A549 (cell line): ENCODE data around the gene SETD4. TPM values are rescaled to one million over a fixed set of nuclear protein-coding genes. Genes with fewer than 3 reads are reported as not detected.

Experiments used
- ATAC-seq, 2 experiments: fragments of 200-7000 bp in 1 of 2; fragments of >200 bp in 1 of 2; cut with Nextera tagmentation in 1 of 2; cut with Tn5 transposase in 1 of 2; 3 replicates each; pipeline versions ENCODE4 v1.8.0 to v1.9.1; 2018 to 2020; ENCODE audit warnings: mild to moderate bottlenecking in 1 of 2, moderate library complexity in 1 of 2
- CTCF ChIA-PET: fragments of 300-600 bp; sonication (Branson Sonifier 250); formaldehyde crosslinking; extraction: SDS; loops from one replicate; lab custom pipeline; 2021; ENCODE audit warnings: antibody characterized with exemption, inconsistent platforms; lab: Yijun Ruan, JAX
- POLR2A ChIA-PET: fragments of 350-600 bp; formaldehyde crosslinking; extraction: SDS; loops from one replicate; lab custom pipeline; 2021; ENCODE audit warnings: antibody characterized with exemption, inconsistent platforms; lab: Yijun Ruan, JAX
- DNase-seq, 2 experiments: peaks; one replicate each; pipeline versions ENCODE4 v3.0.0 to v3.0.0-alpha.2; 2011 to 2016; ENCODE audit warnings: low read depth in 1 of 2, low spot score in 1 of 2
- FAIRE-seq: peaks from 2 replicates; lab custom pipeline; 2011; peaks lifted over from hg19 to GRCh38; lab: Jason Lieb, UNC
- H3K27ac ChIP-seq, 2 experiments: fragments of >200 bp; sonication (Bioruptor Twin); formaldehyde crosslinking; 3 replicates each; pipeline ENCODE4 v1.5.1; 2016 to 2017
- H3K4me1 ChIP-seq: fragments of >200 bp; sonication (Bioruptor Twin); formaldehyde crosslinking; 3 replicates; pipeline ENCODE4 v1.6.1; 2016
- H3K4me2 ChIP-seq: fragments of >200 bp; sonication (Bioruptor Twin); formaldehyde crosslinking; 3 replicates; pipeline ENCODE4 v1.6.1; 2016
- H3K4me3 ChIP-seq: fragments of >200 bp; sonication (Bioruptor Twin); formaldehyde crosslinking; 3 replicates; pipeline ENCODE4 v1.5.1; 2016
- H3K9me3 ChIP-seq: fragments of >200 bp; sonication (Bioruptor Twin); formaldehyde crosslinking; 3 replicates; pipeline ENCODE4 v1.6.1; 2016
- BHLHE40 ChIP-seq: IDR thresholded peaks from 2 replicates; pipeline ENCODE4 v1.6.1; 2012; ENCODE audit warnings: low read depth, low read length, inconsistent platforms
- CBX2 ChIP-seq: fragments of 200-600 bp; sonication (generic); IDR thresholded peaks from 2 replicates; pipeline ENCODE4 v1.6.1; 2016; ENCODE audit warnings: low read depth, mild to moderate bottlenecking, borderline replicate concordance
- CEBPB ChIP-seq, 2 experiments: fragments of >200 bp in 1 of 2; sonication (Bioruptor Twin) in 1 of 2; formaldehyde crosslinking in 1 of 2; IDR thresholded peaks; 2 replicates each; pipeline ENCODE4 v1.6.1; 2012 to 2016
- CHD2 ChIP-seq: fragments of 150-350 bp; IDR thresholded peaks from 2 replicates; pipeline ENCODE4 v1.6.1; 2014; ENCODE audit warnings: low read length; ENCODE audit not compliant: partially characterized antibody
- CHD4 ChIP-seq: fragments of 200-600 bp; sonication (generic); IDR thresholded peaks from 2 replicates; pipeline ENCODE4 v1.6.1; 2016; ENCODE audit warnings: antibody characterized with exemption, mild to moderate bottlenecking, borderline replicate concordance
- EHF ChIP-seq: fragments of 250-450 bp; sonication (Bioruptor Pico); IDR thresholded peaks from 2 replicates; pipeline ENCODE4 v1.5.0; 2020; ENCODE audit warnings: mild to moderate bottlenecking
- EHMT2 ChIP-seq: fragments of 200-600 bp; sonication (generic); IDR thresholded peaks from 2 replicates; pipeline ENCODE4 v1.6.1; 2016; ENCODE audit warnings: antibody characterized with exemption, low read depth, mild to moderate bottlenecking, moderate library complexity
- EP300 ChIP-seq, 2 experiments: fragments of >200 bp; sonication (Bioruptor Twin); formaldehyde crosslinking; IDR thresholded peaks; 2 replicates in 1 of 2; 3 replicates in 1 of 2; pipeline ENCODE4 v1.6.1; 2016 to 2017
- ESRRA ChIP-seq: fragments of 150-350 bp; IDR thresholded peaks from 2 replicates; pipeline ENCODE4 v1.6.1; 2014; ENCODE audit warnings: mild to moderate bottlenecking, low read length, borderline replicate concordance
- FOSL2 ChIP-seq, 2 experiments: fragments of 450-650 bp in 1 of 2; fragments of >200 bp in 1 of 2; sonication (Bioruptor Twin) in 1 of 2; formaldehyde crosslinking; IDR thresholded peaks; 2 replicates each; pipeline versions ENCODE4 v1.5.0 to v1.6.1; 2016 to 2020; ENCODE audit warnings: mild to moderate bottlenecking in 1 of 2, moderate library complexity in 1 of 2
- GATA3 ChIP-seq: IDR thresholded peaks from 2 replicates; pipeline ENCODE4 v1.6.1; 2012; ENCODE audit warnings: borderline replicate concordance
- HEYL ChIP-seq: fragments of 250-450 bp; sonication (Bioruptor Pico); IDR thresholded peaks from 2 replicates; pipeline ENCODE4 v1.8.0; 2021; ENCODE audit warnings: mild to moderate bottlenecking, moderate library complexity
- HOXB5 ChIP-seq: fragments of 250-450 bp; sonication (Bioruptor Pico); IDR thresholded peaks from 2 replicates; pipeline ENCODE4 v1.5.0; 2020; ENCODE audit warnings: mild to moderate bottlenecking, moderate library complexity
- JUNB ChIP-seq: fragments of >200 bp; sonication (Bioruptor Twin); formaldehyde crosslinking; IDR thresholded peaks from 2 replicates; pipeline ENCODE4 v1.6.1; 2016
- KDM1A ChIP-seq: fragments of 200-600 bp; sonication (generic); IDR thresholded peaks from 2 replicates; pipeline ENCODE4 v1.6.1; 2016; ENCODE audit warnings: low read depth, mild to moderate bottlenecking
- MAFK ChIP-seq: fragments of 450-650 bp; IDR thresholded peaks from 2 replicates; pipeline ENCODE4 v1.6.1; 2014; ENCODE audit not compliant: partially characterized antibody
- MYC ChIP-seq: IDR thresholded peaks from 2 replicates; pipeline ENCODE4 v1.6.1; 2012; ENCODE audit warnings: mild to moderate bottlenecking, inconsistent platforms, low read length, improper control_type of control experiment, borderline replicate concordance
- NFE2L2 ChIP-seq: fragments of 150-350 bp; conservative IDR thresholded peaks from 2 replicates; pipeline ENCODE4 v1.6.1; 2014; ENCODE audit warnings: low read length
- PHF8 ChIP-seq: fragments of 200-600 bp; sonication (generic); IDR thresholded peaks from 2 replicates; pipeline ENCODE4 v1.6.1; 2016; ENCODE audit warnings: low read depth, mild to moderate bottlenecking, antibody characterized with exemption, moderate library complexity, borderline replicate concordance
- POLR2A ChIP-seq: IDR thresholded peaks from 2 replicates; pipeline ENCODE4 v1.6.1; 2012; ENCODE audit warnings: mild to moderate bottlenecking, low read length
- POLR2AphosphoS2 ChIP-seq: conservative IDR thresholded peaks from 2 replicates; pipeline ENCODE4 v1.6.1; 2012; ENCODE audit warnings: low read length, improper control_type of control experiment, inconsistent platforms
- RAD21 ChIP-seq, 2 experiments: fragments of >200 bp in 1 of 2; sonication (Bioruptor Twin) in 1 of 2; formaldehyde crosslinking in 1 of 2; IDR thresholded peaks in 1 of 2; conservative IDR thresholded peaks in 1 of 2; 2 replicates in 1 of 2; 3 replicates in 1 of 2; pipeline ENCODE4 v1.6.1; 2012 to 2018; ENCODE audit warnings: inconsistent platforms in 1 of 2
- RARB ChIP-seq: fragments of 250-450 bp; sonication (Bioruptor Pico); IDR thresholded peaks from 2 replicates; pipeline ENCODE4 v1.8.0; 2021; ENCODE audit warnings: mild to moderate bottlenecking, moderate library complexity
- RCOR1 ChIP-seq: fragments of 150-350 bp; IDR thresholded peaks from 2 replicates; pipeline ENCODE4 v1.6.1; 2014; ENCODE audit warnings: antibody characterized with exemption, low read length, low read depth
- RFX5 ChIP-seq: fragments of 450-650 bp; IDR thresholded peaks from 2 replicates; pipeline ENCODE4 v1.7.1; 2014; ENCODE audit warnings: antibody characterized with exemption, mild to moderate bottlenecking, moderate library complexity
- RNF2 ChIP-seq: fragments of 200-600 bp; sonication (generic); IDR thresholded peaks from 2 replicates; pipeline ENCODE4 v1.6.1; 2016; ENCODE audit warnings: low read depth, mild to moderate bottlenecking, antibody characterized with exemption, moderate library complexity, borderline replicate concordance
- SMC3 ChIP-seq: fragments of >200 bp; sonication (Bioruptor Twin); formaldehyde crosslinking; IDR thresholded peaks from 3 replicates; pipeline ENCODE4 v1.6.1; 2018; ENCODE audit warnings: inconsistent platforms
- SREBF2 ChIP-seq: fragments of 450-650 bp; IDR thresholded peaks from 2 replicates; pipeline ENCODE4 v1.6.1; 2014; ENCODE audit warnings: mild to moderate bottlenecking, moderate library complexity
- TP53 ChIP-seq: fragments of 250-450 bp; sonication (Bioruptor Pico); IDR thresholded peaks from 2 replicates; pipeline ENCODE4 v1.5.0; 2021; ENCODE audit warnings: mild to moderate bottlenecking, moderate library complexity
- ZC3H11A ChIP-seq: fragments of 450-650 bp; IDR thresholded peaks from 2 replicates; pipeline ENCODE4 v1.6.1; 2014; ENCODE audit warnings: antibody characterized with exemption, mild to moderate bottlenecking
- ZFP36 ChIP-seq: fragments of 450-650 bp; IDR thresholded peaks from 2 replicates; pipeline ENCODE4 v1.6.1; 2014; ENCODE audit warnings: borderline replicate concordance; ENCODE audit not compliant: partially characterized antibody
- ZNF302 ChIP-seq: fragments of 250-450 bp; sonication (Bioruptor Pico); IDR thresholded peaks from 2 replicates; pipeline ENCODE4 v1.9.0; 2021; ENCODE audit warnings: inconsistent platforms, mild to moderate bottlenecking, moderate library complexity
- WGBS: methylation state at CpG from one replicate; pipeline ENCODE4 v1.1.6; 2017; ENCODE audit errors: missing lambda C conversion rate; 5-methylcytosine and 5-hydroxymethylcytosine counted together
- polyA plus RNA-seq, 4 experiments: library from polyadenylated mRNA; depleted of rRNA in 3 of 4; stranded (reverse); fragments of >200 nt; fragmentation: RNase III in 1 of 4; extraction: RNeasy Plus Mini Kit Qiagen cat#74134 plus additional on column Dnase treatment in 1 of 4; gene quantifications; 2 replicates in 3 of 4; 3 replicates in 1 of 4; pipeline ENCODE4 v1.2.3, GENCODE V29; 2011 to 2017
- TF ChIP-seq, protein P1 (sequence below): fragments of 250-450 bp; sonication (Bioruptor Pico); IDR thresholded peaks from 2 replicates; pipeline ENCODE4 v1.5.0; 2020; ENCODE audit warnings: low read depth, mild to moderate bottlenecking, moderate library complexity
- TF ChIP-seq, protein P2 (sequence below): fragments of >200 bp; sonication (Bioruptor Twin); formaldehyde crosslinking; IDR thresholded peaks from 3 replicates; pipeline ENCODE4 v1.6.1; 2016

Gene SETD4
- polyA plus RNA-seq, 2 of the 4 experiments (the other 2 are of a cell fraction), result 10.3 to 17.1 TPM

DNA sequence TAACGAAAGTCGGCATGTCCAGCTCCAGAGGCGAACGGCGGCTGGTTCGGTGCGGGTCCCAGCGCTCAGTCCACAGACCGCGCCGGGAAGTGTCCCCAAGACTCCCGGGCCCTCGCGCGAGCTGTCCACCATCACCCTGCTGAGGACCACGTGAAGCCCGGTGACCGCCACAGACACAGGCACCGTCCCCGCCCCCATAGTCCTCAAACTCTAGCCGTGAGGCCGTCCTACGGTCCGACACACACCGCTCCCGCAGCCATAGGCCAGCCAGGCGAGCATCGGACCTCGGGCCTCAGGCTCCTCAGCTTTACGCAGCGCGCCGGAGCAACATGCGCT is 535 bp downstream of the SETD4 start:
- FAIRE-seq (no peak), DNase-seq (peak in 1 of 2 experiments; percentile 28), ATAC-seq (peak; percentile 78 to 81)
- CTCF ChIA-PET, result interaction anchor here (1.0 to 1.6 kb wide), 4 partner anchors 10 to 53 kb away, joined by 3 to 8 read pairs (median 4); no protein-coding TSS in a partner anchor
- peaks cover 15% of the 10 kb centered on the region for H3K4me1 ChIP-seq
- POLR2A ChIA-PET, result interaction anchor here (0.6 to 2.6 kb wide), 9 partner anchors 9 to 80 kb away, joined by 3 to 56 read pairs (median 5); partner anchors contain the start of gene CBR1
- peak overlapping the region; percentile 95 to 96 for H3K27ac ChIP-seq
- WGBS, result 2% methylated on average over 14 of the region's 34 CpGs
- H3K4me2 ChIP-seq, result peak overlapping the region; percentile 70
- H3K9me3 ChIP-seq, result no peaks in the 10 kb centered on the region
- no peak for TF ChIP-seq CBX2
- no peak for TF ChIP-seq GATA3
- TF ChIP-seq RARB (CRISPR knock-in tag), result no peak
- no peak for TF ChIP-seq EP300 (IDR thresholded peaks at IDR 0.05)
- no peak for TF ChIP-seq BHLHE40
- no peak for TF ChIP-seq POLR2AphosphoS2
- TF ChIP-seq JUNB, result no peak
- TF ChIP-seq RCOR1, result no peak
- TF ChIP-seq POLR2A, result no peak
- TF ChIP-seq CHD2, result no peak
- TF ChIP-seq MAFK, result no peak
- no peak for TF ChIP-seq KDM1A
- peak overlapping the region; percentile 82 for H3K4me3 ChIP-seq

DNA sequence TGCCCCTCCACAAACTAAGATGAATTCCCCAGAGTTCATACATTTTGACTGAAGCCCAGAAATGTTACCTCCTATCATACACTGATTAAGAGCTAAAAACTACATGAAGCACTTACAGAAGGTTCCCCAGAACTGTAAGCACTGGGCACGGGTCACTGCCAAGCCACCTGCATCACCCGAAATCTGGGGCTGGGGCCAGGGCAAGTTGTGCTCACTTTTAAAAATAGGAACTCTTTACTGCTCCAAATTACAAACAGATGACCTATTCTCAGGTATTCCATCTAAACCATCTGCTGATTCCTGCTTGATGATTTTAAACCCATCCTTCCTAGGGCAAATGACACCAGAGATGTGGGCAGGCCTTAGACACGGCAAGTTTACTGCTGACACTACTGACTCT is 4.8 kb downstream of the SETD4 start:
- no peak for FAIRE-seq
- POLR2A ChIA-PET, result no interaction called here

DNA sequence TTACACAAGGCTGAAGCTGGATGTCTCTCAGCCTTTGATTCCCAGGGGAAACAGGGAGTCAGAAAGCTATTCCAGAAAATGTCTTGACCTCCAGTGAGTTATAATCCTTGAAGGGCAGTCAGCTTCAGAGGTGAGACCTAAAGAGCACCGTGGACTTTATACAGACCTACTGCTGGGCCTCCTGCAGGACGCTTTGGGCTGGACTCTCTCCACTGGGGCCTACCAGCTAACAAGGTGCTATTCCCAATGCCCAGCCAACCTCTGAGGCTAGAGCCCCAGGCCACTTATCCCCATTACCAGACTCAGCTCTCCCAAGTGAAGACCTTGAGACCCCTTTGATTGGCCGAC is 6.6 kb downstream of the SETD4 start:
- Histone ChIP-seq H3K9me3 (no peaks in the 10 kb centered on the region), H3K4me2 (no peak overlapping the region), H3K4me3 (no peak overlapping the region), H3K27ac (no peak overlapping the region), H3K4me1 (peaks cover 7% of the 10 kb centered on the region; the same call in 1 of the 3 replicates)
- ChIA-PET POLR2A (interaction anchor here (0.6 kb wide), 1 partner anchor 783 kb away, joined by 4 read pairs; no protein-coding TSS in a partner anchor), CTCF (interaction anchor here (0.5 to 0.9 kb wide), 4 partner anchors 9 to 1268 kb away, joined by 3 to 4 read pairs (median 3); no protein-coding TSS in a partner anchor)
- FAIRE-seq (no peak), DNase-seq (no peak), ATAC-seq (no peak)
- WGBS, result 96% methylated on average over 3 of the region's 3 CpGs
- no peak for TF ChIP-seq RAD21 (conservative IDR thresholded peaks at IDR 0.05 in 1 of 2, IDR thresholded peaks at IDR 0.05 in 1 of 2)
- TF ChIP-seq RCOR1, result no peak
- no peak for TF ChIP-seq FOSL2 (IDR thresholded peaks at IDR 0.05)
- no peak for TF ChIP-seq FOSL2 (CRISPR knock-in tag; IDR thresholded peaks at IDR 0.05)
- no peak for TF ChIP-seq KDM1A
- no peak for TF ChIP-seq MYC
- no peak for TF ChIP-seq PHF8
- TF ChIP-seq TP53, result no peak
- no peak for TF ChIP-seq CHD4
- no peak for TF ChIP-seq GATA3
- no peak for TF ChIP-seq MAFK
- TF ChIP-seq JUNB, result no peak
- no peak for TF ChIP-seq HOXB5
- TF ChIP-seq, protein P1, sequence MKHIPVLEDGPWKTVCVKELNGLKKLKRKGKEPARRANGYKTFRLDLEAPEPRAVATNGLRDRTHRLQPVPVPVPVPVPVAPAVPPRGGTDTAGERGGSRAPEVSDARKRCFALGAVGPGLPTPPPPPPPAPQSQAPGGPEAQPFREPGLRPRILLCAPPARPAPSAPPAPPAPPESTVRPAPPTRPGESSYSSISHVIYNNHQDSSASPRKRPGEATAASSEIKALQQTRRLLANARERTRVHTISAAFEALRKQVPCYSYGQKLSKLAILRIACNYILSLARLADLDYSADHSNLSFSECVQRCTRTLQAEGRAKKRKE, result no peak
- TF ChIP-seq ESRRA, result no peak
- no peak for TF ChIP-seq RFX5
- no peak for TF ChIP-seq POLR2AphosphoS2
- no peak for TF ChIP-seq CHD2
- TF ChIP-seq SMC3, result no peak
- no peak for TF ChIP-seq NFE2L2

More for the DNA sequence above, 4.8 kb downstream of the SETD4 start:
- no peak for ATAC-seq
- no peak overlapping the region for H3K4me3 ChIP-seq
- TF ChIP-seq KDM1A (no peak), EHMT2 (no peak), CBX2 (no peak), ZC3H11A (no peak), MYC (no peak), RNF2 (no peak), POLR2A (no peak), HEYL (no peak), CHD2 (no peak), BHLHE40 (no peak), CEBPB (IDR thresholded peaks at IDR 0.05) (no peak), POLR2AphosphoS2 (no peak), SREBF2 (no peak), EHF (no peak), ZNF302 (CRISPR knock-in tag) (no peak), ZFP36 (no peak)
- TF ChIP-seq, protein P2, sequence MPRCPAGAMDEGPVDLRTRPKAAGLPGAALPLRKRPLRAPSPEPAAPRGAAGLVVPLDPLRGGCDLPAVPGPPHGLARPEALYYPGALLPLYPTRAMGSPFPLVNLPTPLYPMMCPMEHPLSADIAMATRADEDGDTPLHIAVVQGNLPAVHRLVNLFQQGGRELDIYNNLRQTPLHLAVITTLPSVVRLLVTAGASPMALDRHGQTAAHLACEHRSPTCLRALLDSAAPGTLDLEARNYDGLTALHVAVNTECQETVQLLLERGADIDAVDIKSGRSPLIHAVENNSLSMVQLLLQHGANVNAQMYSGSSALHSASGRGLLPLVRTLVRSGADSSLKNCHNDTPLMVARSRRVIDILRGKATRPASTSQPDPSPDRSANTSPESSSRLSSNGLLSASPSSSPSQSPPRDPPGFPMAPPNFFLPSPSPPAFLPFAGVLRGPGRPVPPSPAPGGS, result no peak
- H3K9me3 ChIP-seq, result no peaks in the 10 kb centered on the region
- H3K27ac ChIP-seq, result no peak overlapping the region
- 94% methylated on average over 3 of the region's 3 CpGs for WGBS
- no peak overlapping the region for H3K4me2 ChIP-seq
- H3K4me1 ChIP-seq, result peaks cover 11% of the 10 kb centered on the region; the same call in 1 of the 3 replicates
- CTCF ChIA-PET, result no interaction called here
- no peak for DNase-seq
